Measurements from ENCODE around the gene ZNF365.

The ZNF365 gene

GRCh38 chr10:62393237-62393636, 19.1 kb downstream of the ZNF365 start:
- Histone ChIP-seq H3K79me2 (no peaks in the 10 kb centered on the region), H3K4me2 (ENCODE audit: low read length) (no peak overlapping the region), H3K9ac (no peak overlapping the region), H3K27me3 (ENCODE audit: control insufficient read depth, insufficient read depth, low read length) (no peaks in the 10 kb centered on the region), H3K4me1 (no peaks in the 10 kb centered on the region), H2AFZ (no peak overlapping the region), H3K9me3 (ENCODE audit: control insufficient read depth, low read length) (no peaks in the 10 kb centered on the region), H3K27ac (no peak overlapping the region), H3K4me3 (ENCODE audit: low read depth, low read length) (no peak overlapping the region), H3K36me3 (ENCODE audit: control insufficient read depth, insufficient read depth, low read length) (no peaks in the 10 kb centered on the region)
- TF ChIP-seq CTCF (IDR thresholded peaks at IDR 0.05): no peak

GRCh38 chr10:62394556-62395018, 20.4 kb downstream of the ZNF365 start:
- no peaks in the 10 kb centered on the region for H3K4me1 ChIP-seq
- no peaks in the 10 kb centered on the region for H3K9me3 ChIP-seq (ENCODE audit: control insufficient read depth, low read length)
- no peaks in the 10 kb centered on the region for H3K27me3 ChIP-seq (ENCODE audit: control insufficient read depth, insufficient read depth, low read length)
- H3K27ac ChIP-seq: no peak overlapping the region
- H3K36me3 ChIP-seq (ENCODE audit: control insufficient read depth, insufficient read depth, low read length): no peaks in the 10 kb centered on the region
- no peak overlapping the region for H3K4me2 ChIP-seq (ENCODE audit: low read length)
- H2AFZ ChIP-seq: no peak overlapping the region
- no peak for TF ChIP-seq CTCF (IDR thresholded peaks at IDR 0.05)
- no peaks in the 10 kb centered on the region for H3K79me2 ChIP-seq
- no peak overlapping the region for H3K9ac ChIP-seq
- H3K4me3 ChIP-seq (ENCODE audit: low read depth, low read length): no peak overlapping the region

DNA sequence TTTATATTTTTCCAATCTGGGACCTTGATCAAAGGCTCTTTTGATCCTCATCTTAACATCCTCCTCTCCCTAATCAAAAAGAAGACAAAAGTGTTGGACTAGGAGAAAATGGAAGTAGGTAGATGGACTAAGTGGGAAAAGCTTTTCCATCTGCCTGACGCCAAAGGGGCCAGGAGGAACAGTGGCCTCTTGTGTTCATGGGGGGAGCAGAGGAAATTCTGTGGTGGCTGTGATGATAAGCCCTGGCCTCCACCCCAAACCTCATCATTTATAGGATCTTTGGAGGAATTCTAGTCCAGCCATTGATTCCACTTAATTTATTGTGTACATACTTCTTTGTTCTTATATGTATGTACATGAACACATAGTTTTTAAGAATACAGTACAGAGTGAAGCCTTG, 21.7 kb downstream of the ZNF365 start:
- Histone ChIP-seq H3K4me3 (ENCODE audit: low read depth, low read length) (no peak overlapping the region), H3K79me2 (no peaks in the 10 kb centered on the region), H3K36me3 (ENCODE audit: control insufficient read depth, insufficient read depth, low read length) (no peaks in the 10 kb centered on the region), H3K27ac (no peak overlapping the region), H3K27me3 (ENCODE audit: control insufficient read depth, insufficient read depth, low read length) (no peaks in the 10 kb centered on the region), H3K9ac (no peak overlapping the region), H3K4me1 (no peaks in the 10 kb centered on the region), H3K4me2 (ENCODE audit: low read length) (no peak overlapping the region), H3K9me3 (ENCODE audit: control insufficient read depth, low read length) (no peaks in the 10 kb centered on the region), H2AFZ (no peak overlapping the region)
- no peak for TF ChIP-seq CTCF (IDR thresholded peaks at IDR 0.05)

DNA sequence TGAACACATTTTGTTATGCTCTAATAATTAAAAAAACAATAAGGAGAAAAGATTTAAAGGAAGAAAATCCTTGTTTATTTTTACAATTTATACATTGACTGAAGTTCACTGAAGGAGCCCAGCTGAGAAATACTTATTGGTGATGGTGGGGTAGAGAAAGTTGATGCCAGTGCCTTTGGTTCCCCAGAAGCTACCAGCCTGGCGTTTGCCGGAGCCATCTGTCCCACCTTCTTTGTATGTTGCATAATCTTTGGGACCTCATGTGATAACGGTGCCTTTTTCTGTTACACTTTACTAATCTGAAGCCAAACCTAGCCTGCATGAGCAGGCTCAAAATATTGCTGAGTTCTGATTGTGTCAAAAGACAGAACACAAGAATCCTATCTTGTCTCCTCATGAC, 22.7 kb downstream of the ZNF365 start:
- H3K9me3 ChIP-seq (ENCODE audit: control insufficient read depth, low read length): no peaks in the 10 kb centered on the region
- no peak overlapping the region for H2AFZ ChIP-seq
- H3K4me3 ChIP-seq (ENCODE audit: low read depth, low read length): no peak overlapping the region
- H3K27ac ChIP-seq: no peak overlapping the region
- no peaks in the 10 kb centered on the region for H3K79me2 ChIP-seq
- H3K36me3 ChIP-seq (ENCODE audit: control insufficient read depth, insufficient read depth, low read length): no peaks in the 10 kb centered on the region
- TF ChIP-seq CTCF (IDR thresholded peaks at IDR 0.05): no peak
- no peaks in the 10 kb centered on the region for H3K27me3 ChIP-seq (ENCODE audit: control insufficient read depth, insufficient read depth, low read length)
- no peaks in the 10 kb centered on the region for H3K4me1 ChIP-seq
- H3K9ac ChIP-seq: no peak overlapping the region
- H3K4me2 ChIP-seq (ENCODE audit: low read length): no peak overlapping the region

- Histone ChIP-seq H3K4me3 (ENCODE audit: low read depth, low read length) (no peak overlapping the region), H3K4me2 (ENCODE audit: low read length) (no peak overlapping the region), H3K4me1 (no peaks in the 10 kb centered on the region), H3K27me3 (ENCODE audit: control insufficient read depth, insufficient read depth, low read length) (no peaks in the 10 kb centered on the region), H3K36me3 (ENCODE audit: control insufficient read depth, insufficient read depth, low read length) (no peaks in the 10 kb centered on the region), H3K9ac (no peak overlapping the region), H2AFZ (no peak overlapping the region), H3K9me3 (ENCODE audit: control insufficient read depth, low read length) (no peaks in the 10 kb centered on the region), H3K79me2 (no peaks in the 10 kb centered on the region), H3K27ac (no peak overlapping the region)
- no peak for TF ChIP-seq CTCF (IDR thresholded peaks at IDR 0.05)
Observed at GRCh38 chr10:62399211-62399610, 25.0 kb downstream of the ZNF365 start.
